Measurements from ENCODE around the gene ORC1.

ORC1 gene

GRCh38 chr1:52404116-52404974 lies at the start of gene ORC1, which contains the start of gene PRPF38A:
ORC1 (minus strand) TSS chr1:52404423; CDS start chr1:52402223, 2,200 bp downstream.
PRPF38A (plus strand) TSS chr1:52404602; CDS start chr1:52404750, 148 bp downstream.
- FAIRE-seq = no peak

GRCh38 chr1:52444463-52444862 lies 40.2 kb upstream of the ORC1 start:
- no peak for FAIRE-seq

GRCh38 chr1:52439976-52440375 lies 35.8 kb upstream of the ORC1 start:
- no peak for FAIRE-seq

- FAIRE-seq = no peak
Measured at GRCh38 chr1:52436817-52437216, 32.6 kb upstream of the ORC1 start.

- FAIRE-seq = no peak
Measured at GRCh38 chr1:52435650-52436049, 31.4 kb upstream of the ORC1 start.

GRCh38 chr1:52435211-52435610 lies 31.0 kb upstream of the ORC1 start:
- FAIRE-seq = no peak

GRCh38 chr1:52432807-52433206 lies 28.6 kb upstream of the ORC1 start:
- no peak for FAIRE-seq

- no peak for FAIRE-seq
Measured at GRCh38 chr1:52427152-52427551, 22.9 kb upstream of the ORC1 start.

- FAIRE-seq = no peak
Measured at GRCh38 chr1:52426371-52426770, 22.1 kb upstream of the ORC1 start.

GRCh38 chr1:52424813-52425212 lies 20.6 kb upstream of the ORC1 start:
- no peak for FAIRE-seq

- FAIRE-seq = no peak
Measured at GRCh38 chr1:52424231-52424636, 20.0 kb upstream of the ORC1 start.

- FAIRE-seq = no peak
Measured at GRCh38 chr1:52423771-52424170, 19.5 kb upstream of the ORC1 start.

- FAIRE-seq = no peak
Measured at GRCh38 chr1:52423055-52423454, 18.8 kb upstream of the ORC1 start.

- FAIRE-seq = no peak
Measured at GRCh38 chr1:52420713-52421112, 16.5 kb upstream of the ORC1 start.

GRCh38 chr1:52416811-52417210 lies 12.6 kb upstream of the ORC1 start:
- no peak for FAIRE-seq

GRCh38 chr1:52414942-52415341 lies 10.7 kb upstream of the ORC1 start:
- no peak for FAIRE-seq

GRCh38 chr1:52413410-52413989 lies 9.3 kb upstream of the ORC1 start:
- peak; percentile 80 for FAIRE-seq

- FAIRE-seq = no peak
Measured at GRCh38 chr1:52404975-52405338, 734 bp upstream of the ORC1 start.

- no peak for FAIRE-seq
Measured at GRCh38 chr1:52403566-52404115, 582 bp downstream of the ORC1 start.

- FAIRE-seq = no peak
Measured at GRCh38 chr1:52402860-52403240, 1.4 kb downstream of the ORC1 start.

GRCh38 chr1:52400131-52400530 lies 4.1 kb downstream of the ORC1 start:
- no peak for FAIRE-seq

GRCh38 chr1:52399629-52400028 lies 4.6 kb downstream of the ORC1 start:
- no peak for FAIRE-seq

- no peak for FAIRE-seq
Measured at GRCh38 chr1:52393174-52393573, 11.0 kb downstream of the ORC1 start.

GRCh38 chr1:52386458-52386857 lies 17.8 kb downstream of the ORC1 start:
- FAIRE-seq = no peak
